ENCODE data around the gene PLAC1. TPM values are rescaled to one million over a fixed set of nuclear protein-coding genes. Genes with fewer than 3 reads are reported as not detected.

Gene PLAC1
- total RNA-seq, 1 experiment from 2014 or later: 0.51 TPM

DNA sequence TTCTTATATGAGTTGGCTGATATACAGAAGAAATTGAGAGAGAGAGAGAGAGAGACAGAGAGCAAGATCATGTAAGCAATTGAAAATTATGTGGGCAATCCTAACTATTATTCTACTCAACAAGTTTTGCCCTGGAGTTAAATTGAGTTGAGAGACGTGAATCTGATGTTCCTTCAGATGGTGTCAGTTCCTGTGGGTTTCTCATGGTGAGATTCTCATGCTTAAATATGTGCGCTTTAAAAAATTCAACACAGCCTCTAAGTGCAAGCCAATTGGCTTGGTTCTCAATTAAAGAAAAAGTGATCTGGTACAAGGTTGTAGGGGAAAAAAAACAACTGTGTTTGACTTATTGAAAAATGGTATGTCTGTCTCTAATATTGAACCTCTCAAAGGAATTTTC, 35.4 kb upstream of the PLAC1 start:
- in situ Hi-C loops (cut with HindIII; ENCODE audit: low pct_unique_long_range_greater_than_20kb, low sequenced_read_pairs) (no loop called here), intact Hi-C loops (cut with micrococcal nuclease; ENCODE audit: unreplicated experiment) (no loop called here)
- TF ChIP-seq, protein P1, sequence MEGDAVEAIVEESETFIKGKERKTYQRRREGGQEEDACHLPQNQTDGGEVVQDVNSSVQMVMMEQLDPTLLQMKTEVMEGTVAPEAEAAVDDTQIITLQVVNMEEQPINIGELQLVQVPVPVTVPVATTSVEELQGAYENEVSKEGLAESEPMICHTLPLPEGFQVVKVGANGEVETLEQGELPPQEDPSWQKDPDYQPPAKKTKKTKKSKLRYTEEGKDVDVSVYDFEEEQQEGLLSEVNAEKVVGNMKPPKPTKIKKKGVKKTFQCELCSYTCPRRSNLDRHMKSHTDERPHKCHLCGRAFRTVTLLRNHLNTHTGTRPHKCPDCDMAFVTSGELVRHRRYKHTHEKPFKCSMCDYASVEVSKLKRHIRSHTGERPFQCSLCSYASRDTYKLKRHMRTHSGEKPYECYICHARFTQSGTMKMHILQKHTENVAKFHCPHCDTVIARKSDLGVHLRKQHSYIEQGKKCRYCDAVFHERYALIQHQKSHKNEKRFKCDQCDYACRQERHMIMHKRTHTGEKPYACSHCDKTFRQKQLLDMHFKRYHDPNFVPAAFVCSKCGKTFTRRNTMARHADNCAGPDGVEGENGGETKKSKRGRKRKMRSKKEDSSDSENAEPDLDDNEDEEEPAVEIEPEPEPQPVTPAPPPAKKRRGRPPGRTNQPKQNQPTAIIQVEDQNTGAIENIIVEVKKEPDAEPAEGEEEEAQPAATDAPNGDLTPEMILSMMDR (IDR thresholded peaks at IDR 0.05): no peak
- TF ChIP-seq, protein P2, sequence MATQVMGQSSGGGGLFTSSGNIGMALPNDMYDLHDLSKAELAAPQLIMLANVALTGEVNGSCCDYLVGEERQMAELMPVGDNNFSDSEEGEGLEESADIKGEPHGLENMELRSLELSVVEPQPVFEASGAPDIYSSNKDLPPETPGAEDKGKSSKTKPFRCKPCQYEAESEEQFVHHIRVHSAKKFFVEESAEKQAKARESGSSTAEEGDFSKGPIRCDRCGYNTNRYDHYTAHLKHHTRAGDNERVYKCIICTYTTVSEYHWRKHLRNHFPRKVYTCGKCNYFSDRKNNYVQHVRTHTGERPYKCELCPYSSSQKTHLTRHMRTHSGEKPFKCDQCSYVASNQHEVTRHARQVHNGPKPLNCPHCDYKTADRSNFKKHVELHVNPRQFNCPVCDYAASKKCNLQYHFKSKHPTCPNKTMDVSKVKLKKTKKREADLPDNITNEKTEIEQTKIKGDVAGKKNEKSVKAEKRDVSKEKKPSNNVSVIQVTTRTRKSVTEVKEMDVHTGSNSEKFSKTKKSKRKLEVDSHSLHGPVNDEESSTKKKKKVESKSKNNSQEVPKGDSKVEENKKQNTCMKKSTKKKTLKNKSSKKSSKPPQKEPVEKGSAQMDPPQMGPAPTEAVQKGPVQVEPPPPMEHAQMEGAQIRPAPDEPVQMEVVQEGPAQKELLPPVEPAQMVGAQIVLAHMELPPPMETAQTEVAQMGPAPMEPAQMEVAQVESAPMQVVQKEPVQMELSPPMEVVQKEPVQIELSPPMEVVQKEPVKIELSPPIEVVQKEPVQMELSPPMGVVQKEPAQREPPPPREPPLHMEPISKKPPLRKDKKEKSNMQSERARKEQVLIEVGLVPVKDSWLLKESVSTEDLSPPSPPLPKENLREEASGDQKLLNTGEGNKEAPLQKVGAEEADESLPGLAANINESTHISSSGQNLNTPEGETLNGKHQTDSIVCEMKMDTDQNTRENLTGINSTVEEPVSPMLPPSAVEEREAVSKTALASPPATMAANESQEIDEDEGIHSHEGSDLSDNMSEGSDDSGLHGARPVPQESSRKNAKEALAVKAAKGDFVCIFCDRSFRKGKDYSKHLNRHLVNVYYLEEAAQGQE (IDR thresholded peaks at IDR 0.05; ENCODE audit: insufficient read depth in 1 of 2, low read depth in 2 of 2, low read length in 1 of 2): no peak
- TF ChIP-seq SIN3A (IDR thresholded peaks at IDR 0.05; ENCODE audit: borderline replicate concordance, insufficient read depth, low read depth, low read length) (no peak), TCF7L2 (IDR thresholded peaks at IDR 0.05; ENCODE audit: low read depth, low read length) (no peak), POLR2AphosphoS5 (IDR thresholded peaks at IDR 0.05; ENCODE audit: low read depth, low read length) (no peak)
- DNase-seq (ENCODE audit: low read depth, low spot score) (no peak), ATAC-seq (no peak)
- Histone ChIP-seq H3K27ac (ENCODE audit: low read length) (no peak overlapping the region), H3K36me3 (ENCODE audit: control insufficient read depth, insufficient read depth, low read length) (no peaks in the 10 kb centered on the region), H3K27me3 (ENCODE audit: control insufficient read depth, insufficient read depth, low read length) (no peaks in the 10 kb centered on the region), H3K9me3 (ENCODE audit: control insufficient read depth, insufficient read depth, low read depth, low read length) (no peaks in the 10 kb centered on the region), H3K4me3 (ENCODE audit: low read depth in 2 of 2, low read length in 2 of 2) (no peak overlapping the region), H3K4me1 (ENCODE audit: control insufficient read depth, insufficient read depth, low read length) (no peaks in the 10 kb centered on the region)
- ChIA-PET CTCF (no interaction called here), POLR2A (no interaction called here)
- no TSS peak for BruUV-seq (replicated peaks)

DNA sequence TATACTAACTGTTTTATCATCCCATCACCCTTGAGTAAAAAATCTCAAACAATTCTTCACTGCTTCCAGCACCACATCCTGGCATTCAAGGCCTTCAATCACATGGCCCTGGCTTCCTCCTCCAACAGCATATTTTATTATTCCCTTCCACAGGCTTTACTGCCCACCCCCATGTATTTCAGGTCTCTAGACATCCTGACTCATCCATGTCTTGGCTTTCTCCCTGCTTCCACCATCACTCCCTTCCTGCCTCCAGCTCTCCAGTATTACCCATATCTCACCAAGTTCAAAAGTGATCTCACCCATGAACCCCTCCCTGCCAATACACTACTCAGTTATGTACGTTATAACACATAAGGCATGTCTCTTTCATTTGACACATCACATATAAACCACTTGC, 34.7 kb upstream of the PLAC1 start:
- Histone ChIP-seq H3K27me3 (ENCODE audit: control insufficient read depth, insufficient read depth, low read length) (no peaks in the 10 kb centered on the region), H3K4me1 (ENCODE audit: control insufficient read depth, insufficient read depth, low read length) (no peaks in the 10 kb centered on the region), H3K27ac (ENCODE audit: low read length) (no peak overlapping the region), H3K4me3 (ENCODE audit: low read depth in 2 of 2, low read length in 2 of 2) (no peak overlapping the region), H3K9me3 (ENCODE audit: control insufficient read depth, insufficient read depth, low read depth, low read length) (no peaks in the 10 kb centered on the region), H3K36me3 (ENCODE audit: control insufficient read depth, insufficient read depth, low read length) (no peaks in the 10 kb centered on the region)
- intact Hi-C loops (cut with micrococcal nuclease; ENCODE audit: unreplicated experiment): no loop called here
- TF ChIP-seq TCF7L2 (IDR thresholded peaks at IDR 0.05; ENCODE audit: low read depth, low read length): no peak
- TF ChIP-seq, protein P2 (IDR thresholded peaks at IDR 0.05; ENCODE audit: insufficient read depth in 1 of 2, low read depth in 2 of 2, low read length in 1 of 2): no peak
- TF ChIP-seq, protein P1 (IDR thresholded peaks at IDR 0.05): no peak
- TF ChIP-seq POLR2AphosphoS5 (IDR thresholded peaks at IDR 0.05; ENCODE audit: low read depth, low read length): no peak
- TF ChIP-seq SIN3A (IDR thresholded peaks at IDR 0.05; ENCODE audit: borderline replicate concordance, insufficient read depth, low read depth, low read length): no peak
- ATAC-seq (no peak), DNase-seq (ENCODE audit: low read depth, low spot score) (no peak)
- BruUV-seq (replicated peaks): no TSS peak
- in situ Hi-C loops (cut with HindIII; ENCODE audit: low pct_unique_long_range_greater_than_20kb, low sequenced_read_pairs): no loop called here
- ChIA-PET POLR2A (no interaction called here), CTCF (no interaction called here)
